ENCODE results near the gene BCL2.

The BCL2 gene

GRCh38 chr18:63099091-63099840 lies 220.3 kb downstream of the BCL2 start:
- no peak overlapping the region for H3K4me3 ChIP-seq (ENCODE audit: low read depth, low read length)
- no peak for DNase-seq (ENCODE audit: low read depth, low spot score)
- TF ChIP-seq CTCF (IDR thresholded peaks at IDR 0.05; ENCODE audit: insufficient read depth, low read length, missing control alignments): no peak
- POLR2A ChIA-PET: no interaction called here
- CTCF ChIA-PET: no interaction called here

GRCh38 chr18:63098018-63098981 lies 221.3 kb downstream of the BCL2 start:
- TF ChIP-seq CTCF (IDR thresholded peaks at IDR 0.05; ENCODE audit: insufficient read depth, low read length, missing control alignments): no peak
- no peak for DNase-seq (ENCODE audit: low read depth, low spot score)
- POLR2A ChIA-PET: no interaction called here
- H3K4me3 ChIP-seq (ENCODE audit: low read depth, low read length): no peak overlapping the region
- CTCF ChIA-PET: no interaction called here

- DNase-seq (ENCODE audit: low read depth, low spot score): no peak
- TF ChIP-seq CTCF (IDR thresholded peaks at IDR 0.05; ENCODE audit: insufficient read depth, low read length, missing control alignments): no peak
- H3K4me3 ChIP-seq (ENCODE audit: low read depth, low read length): no peak overlapping the region
- POLR2A ChIA-PET: no interaction called here
- CTCF ChIA-PET: interaction anchor here (1.4 to 1.9 kb wide), 2 partner anchors 34 to 226 kb away, joined by 5 to 7 read pairs; no protein-coding TSS in a partner anchor
These were observed 222.4 kb downstream of the BCL2 start for GRCh38 chr18:63097178-63097577.

GRCh38 chr18:63096327-63096874 lies 223.2 kb downstream of the BCL2 start:
- POLR2A ChIA-PET: no interaction called here
- no peak for TF ChIP-seq CTCF (IDR thresholded peaks at IDR 0.05; ENCODE audit: insufficient read depth, low read length, missing control alignments)
- no peak for DNase-seq (ENCODE audit: low read depth, low spot score)
- no peak overlapping the region for H3K4me3 ChIP-seq (ENCODE audit: low read depth, low read length)
- CTCF ChIA-PET: interaction anchor here (1.4 to 1.9 kb wide), 2 partner anchors 34 to 227 kb away, joined by 5 to 7 read pairs; no protein-coding TSS in a partner anchor

- DNase-seq (ENCODE audit: low read depth, low spot score): no peak
- CTCF ChIA-PET: interaction anchor here (1.4 to 1.9 kb wide), 2 partner anchors 35 to 227 kb away, joined by 5 to 7 read pairs; no protein-coding TSS in a partner anchor
- POLR2A ChIA-PET: no interaction called here
- TF ChIP-seq CTCF (IDR thresholded peaks at IDR 0.05; ENCODE audit: insufficient read depth, low read length, missing control alignments): no peak
- no peak overlapping the region for H3K4me3 ChIP-seq (ENCODE audit: low read depth, low read length)
These were observed 223.8 kb downstream of the BCL2 start for GRCh38 chr18:63095768-63096167.

All from AG04449 (cell line).